ENCODE data around the gene MGLL.

- TF ChIP-seq, protein P1, sequence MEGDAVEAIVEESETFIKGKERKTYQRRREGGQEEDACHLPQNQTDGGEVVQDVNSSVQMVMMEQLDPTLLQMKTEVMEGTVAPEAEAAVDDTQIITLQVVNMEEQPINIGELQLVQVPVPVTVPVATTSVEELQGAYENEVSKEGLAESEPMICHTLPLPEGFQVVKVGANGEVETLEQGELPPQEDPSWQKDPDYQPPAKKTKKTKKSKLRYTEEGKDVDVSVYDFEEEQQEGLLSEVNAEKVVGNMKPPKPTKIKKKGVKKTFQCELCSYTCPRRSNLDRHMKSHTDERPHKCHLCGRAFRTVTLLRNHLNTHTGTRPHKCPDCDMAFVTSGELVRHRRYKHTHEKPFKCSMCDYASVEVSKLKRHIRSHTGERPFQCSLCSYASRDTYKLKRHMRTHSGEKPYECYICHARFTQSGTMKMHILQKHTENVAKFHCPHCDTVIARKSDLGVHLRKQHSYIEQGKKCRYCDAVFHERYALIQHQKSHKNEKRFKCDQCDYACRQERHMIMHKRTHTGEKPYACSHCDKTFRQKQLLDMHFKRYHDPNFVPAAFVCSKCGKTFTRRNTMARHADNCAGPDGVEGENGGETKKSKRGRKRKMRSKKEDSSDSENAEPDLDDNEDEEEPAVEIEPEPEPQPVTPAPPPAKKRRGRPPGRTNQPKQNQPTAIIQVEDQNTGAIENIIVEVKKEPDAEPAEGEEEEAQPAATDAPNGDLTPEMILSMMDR (IDR thresholded peaks at IDR 0.05): no peak
- TF ChIP-seq POLR2A (IDR thresholded peaks at IDR 0.05): no peak
These were observed 104.7 kb downstream of the MGLL start for GRCh38 chr3:127717357-127718244.
